HG02981 (cell line): ENCODE measurements around the gene CARD6.
"Not testable (repeated sequence)": the region's sequence is repeated elsewhere in the genome, so short reads cannot be mapped to it uniquely, and the experiment has no call there.

Source experiments
- ATAC-seq: cut with Tn5 transposase; IDR thresholded peaks from one replicate; pipeline ENCODE4 v1.9.1; 2021; ENCODE audit warnings: mild to moderate bottlenecking, moderate library complexity; ENCODE audit not compliant: unreplicated experiment

The CARD6 gene

DNA sequence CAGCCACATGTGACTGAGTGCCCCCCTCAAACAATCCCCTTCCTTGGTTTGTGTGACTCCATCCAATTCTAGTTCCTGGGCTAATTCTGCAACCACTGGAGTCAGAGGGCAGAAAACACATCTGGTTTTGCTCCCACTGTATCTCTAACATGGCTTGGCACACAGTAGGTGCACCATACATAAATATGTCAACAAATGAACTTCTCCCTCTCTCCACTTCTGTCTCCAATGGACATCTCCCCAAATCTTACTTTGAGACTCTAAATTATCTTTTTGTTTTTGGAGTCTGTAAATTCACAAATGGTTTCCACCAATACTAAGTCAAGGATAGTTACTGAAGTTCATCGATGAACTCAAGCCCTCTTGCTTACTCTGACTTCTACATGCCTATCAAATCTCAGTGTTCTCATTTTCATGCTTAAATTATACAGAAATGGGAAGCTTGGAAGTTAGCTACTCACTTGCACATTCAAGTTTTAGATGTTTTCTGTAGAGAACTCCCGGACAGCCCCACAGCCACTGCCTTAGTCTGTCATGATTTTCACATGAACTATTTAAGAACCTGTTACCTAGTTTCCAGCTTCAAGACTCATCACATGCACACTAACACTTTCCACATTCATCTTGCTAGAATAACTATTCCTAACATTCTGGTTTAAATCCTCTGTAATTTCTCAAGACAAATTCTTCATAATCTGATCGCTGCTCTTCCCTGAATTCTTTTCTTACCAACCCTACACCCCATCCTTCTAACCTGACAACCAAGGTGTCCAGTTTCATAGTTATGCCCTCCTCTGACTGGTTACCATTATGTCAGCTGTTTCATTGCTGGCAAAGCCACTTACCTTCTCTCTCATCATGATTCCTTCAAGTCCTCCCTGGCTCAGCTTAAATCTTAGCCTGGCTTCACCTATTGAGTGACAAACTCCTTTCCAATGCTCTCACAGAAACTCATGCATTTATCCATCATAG, 12.2 kb upstream of the CARD6 start:
- no peak for ATAC-seq

DNA sequence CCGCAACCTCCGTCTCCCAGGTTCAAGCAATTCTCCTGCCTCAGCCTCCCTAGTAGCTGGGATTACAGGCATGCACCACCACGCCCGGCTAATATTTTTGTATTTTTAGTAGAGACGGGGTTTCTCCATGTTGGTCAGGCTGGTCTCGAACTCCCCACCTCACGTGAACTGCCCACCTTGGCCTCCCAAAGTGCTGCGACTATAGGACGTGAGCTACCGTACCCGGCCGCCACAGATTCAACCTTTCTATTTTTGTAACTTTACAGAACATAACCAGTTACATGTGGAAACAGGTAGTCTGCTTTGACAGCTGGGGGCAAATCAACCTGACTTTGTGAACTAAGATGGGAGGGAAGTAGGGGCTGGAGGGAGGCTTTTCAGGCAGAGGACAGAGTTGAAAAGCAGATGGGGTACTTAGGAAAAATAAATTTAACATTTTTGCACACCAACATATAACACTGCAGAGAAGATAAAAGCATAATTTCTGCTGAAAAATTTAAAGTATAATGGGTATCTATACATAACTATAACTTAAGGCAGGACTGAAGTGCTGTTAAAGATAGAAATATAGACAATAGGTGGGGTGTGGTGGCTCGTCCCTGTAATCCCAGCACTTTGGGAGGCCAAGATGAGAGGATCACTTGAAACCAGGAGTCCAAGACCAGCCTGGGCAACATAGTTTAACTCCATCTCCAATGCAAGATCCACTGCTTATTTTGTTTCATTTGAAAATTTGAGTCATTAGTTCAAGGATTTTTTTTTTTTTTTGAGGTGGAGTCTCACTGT, 11.2 kb upstream of the CARD6 start:
- no peak for ATAC-seq

DNA sequence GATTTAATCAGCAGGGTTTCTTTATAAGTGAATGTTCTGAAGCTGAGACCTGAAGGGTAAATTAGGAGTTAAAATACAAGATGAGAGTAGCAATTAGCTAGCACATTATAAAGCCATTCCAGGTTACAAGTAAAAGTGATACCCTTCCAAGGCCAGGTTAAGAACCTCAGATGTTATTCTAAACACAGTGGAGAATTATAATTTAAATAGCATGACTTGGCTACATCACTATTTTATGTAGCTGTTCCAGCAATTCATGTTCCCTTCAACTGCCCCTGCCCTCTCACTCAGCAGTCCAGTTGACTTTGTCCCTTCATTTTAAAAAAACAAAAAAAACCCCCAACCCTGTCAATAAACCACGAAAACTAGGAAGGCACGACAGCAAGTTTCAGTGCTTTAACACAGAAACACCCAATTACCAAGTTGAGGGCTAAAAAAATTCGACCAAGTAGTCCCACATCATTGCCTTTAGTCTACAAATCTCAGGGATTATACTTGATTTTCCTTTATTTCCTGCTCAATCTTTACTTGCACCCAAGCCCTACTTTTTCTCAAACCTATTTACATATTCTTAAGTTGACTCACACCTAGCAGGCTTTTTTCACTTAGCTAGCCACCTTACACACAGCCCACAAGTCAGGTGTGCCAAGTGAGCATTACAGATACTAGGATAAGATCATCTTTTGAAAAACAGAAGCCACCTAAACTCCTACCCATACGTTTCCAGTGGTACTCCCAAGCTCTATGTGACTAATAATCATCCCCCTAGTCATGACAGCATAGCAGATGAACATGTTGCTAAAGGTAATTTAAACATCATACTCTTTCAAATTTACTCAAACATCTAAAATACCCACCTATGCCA, 9.6 kb upstream of the CARD6 start:
- peak; percentile 22 for ATAC-seq

DNA sequence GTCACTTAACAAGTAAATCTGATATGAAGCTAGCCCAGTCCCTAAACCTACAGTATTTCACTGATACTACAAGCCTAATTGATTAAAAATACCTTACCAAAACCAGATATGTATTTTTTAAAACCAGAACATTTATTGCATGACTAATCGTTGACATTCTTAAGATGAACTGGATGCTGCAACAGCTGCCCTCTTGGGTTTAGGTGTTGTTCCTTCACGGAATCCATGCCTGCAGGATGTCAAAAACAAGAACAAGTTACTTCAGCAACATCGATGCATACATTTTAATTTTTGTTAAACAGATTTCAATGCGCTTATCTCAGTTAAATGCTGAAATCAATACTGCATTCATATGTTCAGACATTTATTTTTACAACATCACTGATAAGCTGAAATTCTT, 8.8 kb upstream of the CARD6 start:
- no peak for ATAC-seq

DNA sequence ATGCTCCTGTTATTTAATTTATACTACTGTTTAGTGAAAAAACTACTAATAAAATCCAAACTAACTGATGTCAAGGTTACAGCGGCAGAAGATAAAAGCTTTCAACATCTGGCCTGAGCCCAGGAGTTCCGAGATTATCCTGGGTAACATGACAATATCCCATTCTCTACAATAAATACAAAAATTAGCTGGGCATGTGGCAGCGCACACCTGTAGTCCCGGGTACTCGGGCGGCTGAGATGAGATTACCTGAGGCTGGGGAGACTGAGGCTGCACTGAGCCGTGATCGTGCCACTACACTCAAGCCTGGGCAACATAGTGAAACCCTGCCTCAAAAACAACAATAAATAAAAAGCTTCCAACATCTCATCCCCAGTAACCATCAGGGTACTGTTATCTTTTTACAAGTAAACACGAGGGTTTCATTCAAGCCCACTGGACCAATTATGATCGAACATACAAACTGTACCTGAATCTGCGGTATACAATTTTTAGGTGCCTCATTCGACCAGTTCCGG, 7.4 kb upstream of the CARD6 start:
- no peak for ATAC-seq

DNA sequence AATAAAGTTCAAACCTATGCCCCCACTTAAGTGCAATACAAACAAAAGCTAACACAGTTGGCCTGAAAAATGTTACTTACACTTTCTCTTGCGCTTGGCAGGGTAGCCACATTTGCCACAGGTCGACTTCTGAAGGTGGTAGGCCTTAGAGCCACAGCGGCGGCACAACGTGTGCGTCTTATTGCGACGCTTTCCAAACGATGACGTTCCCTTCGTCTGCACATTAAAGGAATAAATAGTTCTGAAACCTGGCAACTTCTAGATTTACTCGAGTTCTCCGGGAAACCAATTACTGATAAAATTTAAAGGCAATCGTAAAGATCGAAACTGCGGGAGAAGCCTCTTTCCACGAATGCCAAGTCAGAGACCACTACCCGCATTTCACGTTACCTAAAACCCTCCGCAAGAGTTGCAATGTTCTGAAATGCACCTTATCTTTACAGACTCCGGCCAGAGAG, 6.7 kb upstream of the CARD6 start:
- no peak for ATAC-seq

DNA sequence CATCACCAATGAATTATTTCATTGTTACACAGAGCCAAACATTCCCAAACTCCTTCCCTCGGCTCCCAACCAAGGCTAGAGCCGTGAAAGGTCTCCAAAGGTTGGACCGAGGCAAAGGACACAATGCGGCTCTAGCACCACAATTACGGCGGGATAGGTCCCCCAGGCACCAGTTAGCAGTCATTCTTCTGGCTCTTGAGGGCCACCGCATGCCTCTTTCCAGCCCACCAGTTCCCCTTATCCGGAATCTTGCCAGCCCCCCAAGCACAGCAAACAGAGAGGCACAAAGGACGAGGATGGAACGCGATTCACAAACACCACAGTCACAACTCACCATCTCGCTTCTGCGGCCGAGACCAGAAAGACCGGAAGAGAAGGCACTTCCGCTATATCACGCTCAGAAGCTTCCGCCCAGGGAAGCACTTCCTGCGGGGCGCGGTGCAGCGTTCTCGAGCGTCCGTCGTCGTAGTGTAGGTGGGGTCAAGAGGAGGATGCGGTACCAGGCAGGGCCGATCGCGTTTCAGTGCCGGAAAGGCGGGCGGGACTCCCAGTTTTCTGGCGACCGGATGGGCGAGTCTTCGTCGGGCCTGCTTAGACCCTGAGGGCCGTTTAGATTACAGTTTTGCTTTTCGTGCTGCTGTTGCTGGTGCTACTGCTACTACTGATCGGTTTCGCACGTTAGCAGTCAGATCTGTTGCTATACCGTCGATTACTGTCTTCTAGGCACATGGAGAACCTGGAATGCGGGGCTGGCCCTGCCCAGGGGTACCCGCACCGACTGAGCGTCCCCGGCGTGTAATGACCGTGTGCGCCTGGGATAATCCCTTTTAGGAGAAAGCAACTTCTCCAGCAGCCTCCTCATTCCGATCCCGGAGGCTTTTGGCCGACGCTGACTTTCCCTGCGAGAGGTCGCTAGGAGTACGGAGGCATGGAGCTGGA, 6.0 kb upstream of the CARD6 start, which contains the start of gene RPL37:
RPL37 (minus strand) TSS at position 374 of the 939 bp plus-strand sequence; CDS start at position 337, 37 bp downstream.
- ATAC-seq, result peak; percentile 95

DNA sequence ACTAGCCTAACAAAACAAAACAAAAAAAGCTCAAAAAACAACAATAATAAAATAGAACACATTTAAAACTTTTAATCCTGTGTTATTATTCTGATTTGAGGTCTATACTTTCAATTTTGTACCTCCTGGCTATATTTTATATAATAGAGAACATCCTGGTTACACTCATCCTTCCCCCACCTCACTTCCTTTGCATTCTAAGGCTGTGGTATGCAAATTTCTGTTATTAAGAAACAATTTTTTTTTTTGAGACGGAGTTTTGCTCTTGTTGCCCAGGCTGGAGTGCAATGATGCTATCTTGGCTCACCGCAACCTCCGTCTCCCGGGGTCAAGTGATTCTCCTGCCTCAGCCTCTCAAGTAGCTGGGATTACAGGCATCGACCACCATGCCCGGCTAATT, 3.1 kb upstream of the CARD6 start:
- no peak for ATAC-seq

DNA sequence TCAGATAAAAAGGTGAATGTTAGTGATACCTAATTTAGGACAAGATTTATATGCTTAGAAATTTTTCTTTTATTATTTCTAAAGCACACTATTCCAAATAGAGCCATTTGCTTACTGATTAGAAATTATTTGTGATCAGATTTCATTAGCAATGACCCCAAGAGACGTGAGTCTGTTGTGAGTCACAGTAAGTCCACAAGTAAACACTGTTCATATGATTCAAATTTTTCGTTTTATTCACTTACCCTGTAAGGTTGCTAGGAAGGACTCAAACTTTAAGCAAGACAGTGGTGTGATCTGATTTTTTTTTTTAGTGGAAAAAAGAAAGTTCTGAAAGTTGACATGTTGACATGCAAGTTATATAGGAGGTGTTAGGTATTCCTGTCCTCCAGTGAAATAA, 1.2 kb downstream of the CARD6 start:
- no peak for ATAC-seq

DNA sequence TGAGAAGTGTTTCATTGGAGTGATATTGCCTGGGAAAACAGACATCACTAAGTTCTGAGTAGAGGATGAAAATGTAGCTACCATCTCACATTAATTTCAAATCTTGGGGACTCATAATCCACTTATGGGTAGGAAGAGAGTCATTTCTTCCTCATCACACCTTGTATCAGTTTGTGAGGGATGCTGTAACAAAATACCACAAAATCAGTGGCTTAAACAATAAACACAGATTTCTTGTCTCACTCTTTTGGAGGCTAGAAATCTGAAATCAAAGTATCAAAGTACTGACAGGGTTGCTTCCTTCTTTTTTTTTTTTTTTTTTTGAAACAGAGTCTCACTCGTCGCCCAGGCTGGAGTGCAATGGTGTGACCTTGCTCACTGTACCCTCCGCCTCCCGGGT, 3.4 kb downstream of the CARD6 start:
- ATAC-seq, result no peak

DNA sequence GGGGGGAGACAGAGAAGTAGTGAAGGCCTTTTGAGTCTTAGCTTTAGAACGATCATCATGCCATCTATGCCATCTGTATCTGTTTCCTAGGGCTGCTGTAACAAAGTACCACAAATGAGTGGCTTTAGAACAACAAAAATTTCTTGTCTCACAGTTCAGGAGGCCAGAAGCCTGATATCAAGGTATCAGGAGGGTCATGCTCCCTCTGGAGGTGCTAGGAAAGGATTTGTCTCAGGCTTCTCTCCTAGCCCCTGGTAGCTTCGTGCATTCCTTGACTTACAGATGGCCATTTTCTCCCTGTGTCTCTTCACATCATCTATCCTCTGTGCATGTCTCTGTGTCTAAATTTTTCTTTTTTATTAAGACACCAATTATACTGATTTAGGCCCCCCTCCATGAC, 5.2 kb downstream of the CARD6 start:
- ATAC-seq, result no peak

DNA sequence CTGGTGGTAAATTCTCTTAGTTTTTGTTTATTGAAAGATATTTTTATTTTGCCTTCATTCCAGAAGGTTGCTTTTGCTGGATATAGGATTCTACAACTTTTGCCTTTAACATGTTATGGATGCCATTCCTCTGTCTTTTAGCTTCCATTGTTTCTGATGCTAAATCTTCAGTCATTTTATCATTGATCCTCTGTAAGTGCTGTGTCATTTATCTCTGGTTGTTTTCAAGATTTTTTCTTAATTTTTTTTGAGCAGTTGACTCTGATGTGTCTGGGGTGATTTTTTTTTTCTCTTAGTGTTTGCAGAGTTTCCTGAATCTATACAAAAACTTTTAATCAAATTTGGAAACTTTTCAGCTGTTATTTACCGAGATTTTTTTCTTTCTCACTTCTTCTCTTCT, 6.4 kb downstream of the CARD6 start:
- no peak for ATAC-seq

DNA sequence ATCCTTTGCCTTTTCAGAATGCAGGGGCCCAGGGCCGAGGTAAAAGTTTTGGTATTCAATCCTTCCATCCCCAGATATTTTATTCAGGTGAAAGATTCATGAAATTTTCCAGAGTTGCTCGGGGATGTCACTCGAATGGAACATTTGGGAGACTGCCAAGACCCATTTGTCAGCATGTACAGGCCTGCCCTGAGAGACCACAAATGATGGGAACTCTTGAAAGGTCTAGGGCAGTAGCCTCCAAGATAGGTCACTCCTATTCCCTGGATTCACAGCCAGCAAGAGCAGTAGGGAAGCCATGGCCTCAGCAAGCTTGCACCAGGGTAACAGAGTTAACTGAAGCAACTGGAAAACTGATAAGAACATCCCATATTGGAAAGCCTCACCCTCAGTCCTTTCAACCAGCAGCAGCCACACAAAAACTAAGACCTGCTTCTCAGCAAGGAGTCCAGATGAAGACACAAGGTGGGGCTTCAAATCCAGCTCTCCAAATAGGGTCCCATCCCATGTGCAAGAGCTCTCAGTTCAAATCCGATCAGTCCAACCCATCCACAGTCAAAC, 12.5 kb downstream of the CARD6 start:
- no peak for ATAC-seq

DNA sequence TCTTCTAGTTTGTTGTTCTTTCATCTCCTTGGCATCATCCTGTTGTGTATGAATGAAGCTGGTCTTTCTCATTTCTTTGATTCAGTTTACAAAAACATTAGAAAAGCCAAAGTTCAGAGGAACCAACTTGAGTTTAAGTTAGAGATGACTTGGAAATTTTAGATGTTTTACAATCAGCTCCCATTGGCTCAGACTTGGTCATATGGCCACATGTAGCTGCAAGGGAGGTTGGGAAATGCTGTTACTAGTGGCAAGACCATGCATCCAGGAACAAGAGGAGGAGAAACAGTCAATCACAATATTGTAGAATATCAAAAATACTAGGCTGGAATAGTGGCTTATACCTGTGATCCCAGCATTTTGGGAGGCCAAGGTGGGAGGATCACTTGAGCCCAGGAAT, 19.5 kb downstream of the CARD6 start:
- no peak for ATAC-seq

DNA sequence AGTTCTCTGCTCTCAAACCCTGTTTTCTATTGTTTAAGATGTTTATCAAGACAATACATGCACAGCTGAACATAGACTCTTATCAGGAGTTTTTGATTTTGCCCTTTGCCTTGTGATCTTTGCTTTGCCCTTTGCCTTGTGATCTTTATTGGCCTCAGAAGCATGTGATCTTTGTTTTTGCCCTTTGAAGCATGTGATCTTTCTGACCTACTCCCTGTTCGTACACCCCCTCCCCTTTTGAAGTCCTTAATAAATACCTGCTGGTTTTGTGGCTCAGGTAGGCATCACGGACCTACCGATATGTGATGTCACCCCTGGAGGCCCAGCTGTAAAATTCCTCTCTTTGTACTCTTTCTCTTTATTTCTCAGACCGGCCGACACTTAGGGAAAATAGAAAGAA, 23.8 kb downstream of the CARD6 start:
- ATAC-seq, result not testable (repeated sequence)

DNA sequence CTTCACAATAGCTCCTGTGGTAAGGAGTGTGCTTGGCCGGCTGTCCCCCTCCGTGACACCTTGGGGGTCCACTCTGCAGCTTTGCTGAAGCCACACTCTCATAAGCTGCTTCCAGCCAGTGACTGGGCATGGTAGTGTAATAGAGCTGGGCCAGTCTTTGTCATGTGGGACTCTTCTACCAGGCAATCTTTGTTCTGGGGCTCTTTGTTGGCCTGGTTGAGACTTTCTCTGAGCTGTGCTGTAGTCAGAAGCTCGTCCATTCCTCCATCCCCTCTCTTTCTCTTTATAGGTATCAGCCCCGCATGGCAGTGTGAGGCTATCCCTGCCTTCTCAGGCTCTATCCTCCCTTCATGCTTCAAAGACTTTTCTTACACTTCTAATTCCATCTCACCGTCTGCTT, 25.7 kb downstream of the CARD6 start:
- ATAC-seq, result no peak

DNA sequence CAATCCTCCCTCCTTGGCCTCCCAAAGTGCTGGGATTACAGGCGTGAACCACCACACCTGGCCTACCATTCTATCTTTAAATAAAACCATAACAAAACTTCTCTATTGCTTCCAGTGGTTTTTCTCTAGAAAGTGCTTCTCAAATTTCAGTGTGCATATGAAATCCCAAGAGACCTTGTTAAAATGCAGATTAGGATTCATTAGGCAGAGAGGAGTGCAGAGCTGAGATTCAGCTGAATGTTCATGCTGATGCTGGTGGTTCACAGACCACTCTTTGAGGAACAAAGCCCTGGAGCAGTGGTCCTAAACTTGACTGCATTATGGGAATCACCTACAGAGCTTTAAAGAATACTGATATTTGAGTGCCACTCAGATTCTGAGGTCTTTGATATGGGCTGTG, 28.2 kb downstream of the CARD6 start:
- ATAC-seq, result no peak

DNA sequence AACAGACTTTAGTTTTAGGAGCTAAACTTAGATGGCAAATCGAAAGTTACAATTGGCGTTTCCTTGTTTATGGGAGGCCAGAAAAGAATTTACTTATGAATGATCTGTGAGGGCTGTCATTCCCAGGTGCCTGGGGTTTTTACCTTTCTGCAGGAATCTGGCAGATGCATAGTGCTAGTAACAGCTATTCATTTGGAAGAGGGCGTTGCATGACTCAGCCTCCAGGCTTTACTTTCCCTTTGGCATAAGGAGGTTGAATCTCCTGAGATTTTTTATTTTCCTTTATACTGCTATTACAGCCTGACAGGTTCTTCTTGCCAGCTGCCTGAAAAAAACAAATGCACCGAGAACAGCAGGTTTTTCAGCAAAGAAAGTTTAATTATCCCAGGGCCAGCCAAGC, 30.0 kb downstream of the CARD6 start:
- no peak for ATAC-seq

DNA sequence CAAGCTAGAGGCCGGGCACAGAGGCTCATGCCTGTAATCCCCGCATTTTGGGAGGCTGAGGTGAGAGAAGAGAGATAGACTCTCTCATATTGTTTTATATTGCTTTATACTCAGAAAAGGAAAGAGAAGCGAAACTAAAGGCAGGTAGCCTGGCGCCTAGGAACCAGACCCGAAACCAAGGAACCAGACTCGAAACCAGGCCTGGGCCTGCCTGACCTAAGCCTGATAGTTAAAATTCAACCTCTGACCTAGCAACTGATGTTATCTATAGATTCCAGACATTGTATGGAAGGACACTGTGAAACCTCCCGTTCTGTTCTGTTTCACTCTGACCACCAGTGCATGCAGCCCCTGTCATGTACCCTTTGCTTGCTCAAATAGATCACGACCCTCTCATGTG, 31.1 kb downstream of the CARD6 start:
- ATAC-seq, result not testable (repeated sequence)
